GM21529 (cell line): ENCODE results near the gene HS3ST3B1.

Experiments used
- ATAC-seq: cut with Tn5 transposase; IDR thresholded peaks from one replicate; pipeline ENCODE4 v1.9.1; 2021; ENCODE audit not compliant: unreplicated experiment

The HS3ST3B1 gene

GRCh38 chr17:14320734-14321475, 20.0 kb downstream of the HS3ST3B1 start:
- ATAC-seq, result no peak

- no peak for ATAC-seq
These were observed 20.6 kb downstream of the HS3ST3B1 start for GRCh38 chr17:14321476-14321949.

- ATAC-seq, result no peak
These were observed 21.3 kb downstream of the HS3ST3B1 start for GRCh38 chr17:14321980-14322776.

- ATAC-seq, result no peak
These were observed 22.7 kb downstream of the HS3ST3B1 start for GRCh38 chr17:14323522-14323981.

DNA sequence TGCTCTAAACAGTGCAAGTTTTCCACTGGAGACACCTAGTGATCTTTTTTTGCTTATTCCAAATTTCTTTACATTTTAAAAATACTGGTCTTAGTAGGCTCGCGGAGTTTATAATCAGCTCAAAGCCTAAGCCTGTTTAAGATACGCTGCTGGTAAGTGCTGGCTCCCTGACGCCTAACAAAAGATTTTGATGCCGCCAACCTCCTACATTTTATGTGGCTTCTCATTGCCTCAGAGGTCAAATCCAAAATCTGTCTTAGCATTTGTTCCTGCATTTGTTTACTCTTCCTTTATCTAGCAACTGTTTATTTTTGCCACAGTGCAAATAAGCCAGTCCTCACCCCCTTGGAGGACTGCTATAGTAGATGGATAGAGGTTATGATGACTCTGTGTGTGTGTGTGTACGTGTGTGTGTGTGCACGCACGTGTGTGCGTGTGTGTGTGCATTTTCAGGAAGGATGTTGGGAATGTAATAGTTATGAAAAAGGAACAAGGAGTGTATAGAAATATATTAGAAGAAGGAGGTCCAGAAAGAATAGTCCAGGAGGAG, 24.8 kb downstream of the HS3ST3B1 start:
- ATAC-seq, result no peak

DNA sequence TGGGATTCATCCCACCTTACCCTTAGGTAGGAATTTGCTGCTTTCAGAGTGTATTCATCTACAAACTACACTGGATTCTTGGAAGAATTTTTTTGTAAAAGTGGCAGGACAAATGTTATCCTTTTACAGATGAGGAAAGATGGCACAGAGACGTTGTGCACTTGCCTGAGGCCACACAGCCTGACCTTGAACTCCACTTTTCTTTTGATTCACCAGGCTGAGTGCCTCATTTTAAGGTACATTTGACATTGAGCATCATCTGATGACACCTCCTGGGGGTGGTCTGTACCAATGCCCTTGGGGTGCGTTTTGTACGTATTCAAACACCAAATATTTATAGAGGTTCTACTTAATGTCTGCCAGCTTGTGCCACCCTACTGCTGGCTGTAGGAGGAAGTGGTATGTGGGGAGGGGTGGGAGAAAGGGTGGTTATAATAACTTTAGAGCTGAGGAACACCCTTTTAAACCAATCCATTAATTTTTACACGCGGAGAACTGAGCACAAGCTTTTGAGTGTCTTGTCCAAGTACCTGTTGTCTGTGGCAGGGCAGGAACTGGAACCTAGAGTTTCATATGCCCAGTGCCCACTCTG, 29.1 kb downstream of the HS3ST3B1 start:
- no peak for ATAC-seq

- ATAC-seq, result no peak
These were observed 29.6 kb downstream of the HS3ST3B1 start for GRCh38 chr17:14330492-14330962.

DNA sequence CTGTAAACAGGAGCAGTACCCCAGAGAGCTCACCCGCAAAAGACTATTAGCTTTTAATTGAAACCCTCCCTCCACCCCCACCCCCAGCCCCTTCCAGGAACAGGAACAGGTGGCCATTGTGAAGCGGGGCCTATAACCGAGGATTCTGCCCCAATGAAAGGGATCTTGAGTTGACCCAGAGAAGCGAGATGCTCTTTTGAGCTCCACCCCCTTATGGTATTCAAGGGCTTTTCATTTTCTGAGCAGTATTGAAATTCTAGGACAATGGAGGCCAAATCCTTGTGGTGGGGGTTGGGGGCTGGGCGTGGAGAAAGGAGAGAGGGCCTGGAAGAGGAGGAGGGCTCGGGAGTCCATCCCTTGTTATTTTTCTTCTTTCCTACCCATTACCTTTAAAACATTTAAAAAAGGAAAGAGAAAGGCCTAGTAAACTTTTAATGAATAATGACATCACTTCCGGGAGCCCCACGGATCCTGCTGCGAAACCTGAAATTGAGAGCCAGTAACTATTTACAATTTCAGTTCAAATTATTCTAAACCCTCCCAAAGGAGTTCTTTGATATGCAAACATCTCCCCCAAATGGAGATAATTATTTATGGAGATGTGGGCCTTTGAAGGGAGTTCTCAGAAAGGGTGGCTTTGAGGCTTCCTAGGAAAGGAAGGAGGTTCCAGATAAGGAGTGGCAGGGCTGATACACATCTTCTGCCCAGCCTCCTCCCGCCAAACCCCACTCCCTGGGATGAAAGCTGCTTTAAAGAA, 30.5 kb downstream of the HS3ST3B1 start:
- no peak for ATAC-seq

DNA sequence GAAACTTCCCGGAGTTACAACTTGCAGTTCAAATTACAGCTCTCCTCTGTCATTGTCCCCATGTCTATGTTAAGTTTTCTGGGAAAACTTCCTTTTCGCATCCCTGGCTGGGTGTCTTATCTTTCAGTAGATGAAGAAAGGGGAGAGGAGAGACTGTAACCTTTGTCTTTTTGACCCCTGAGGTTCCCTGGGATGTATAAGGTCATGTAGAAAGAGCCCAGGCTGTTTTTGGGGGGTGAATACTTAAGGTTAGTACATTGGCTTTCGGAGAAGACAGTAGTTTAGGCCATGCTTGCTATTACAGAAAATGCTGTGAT, 31.1 kb downstream of the HS3ST3B1 start:
- ATAC-seq, result no peak

GRCh38 chr17:14332331-14332730, 31.4 kb downstream of the HS3ST3B1 start:
- ATAC-seq, result no peak

DNA sequence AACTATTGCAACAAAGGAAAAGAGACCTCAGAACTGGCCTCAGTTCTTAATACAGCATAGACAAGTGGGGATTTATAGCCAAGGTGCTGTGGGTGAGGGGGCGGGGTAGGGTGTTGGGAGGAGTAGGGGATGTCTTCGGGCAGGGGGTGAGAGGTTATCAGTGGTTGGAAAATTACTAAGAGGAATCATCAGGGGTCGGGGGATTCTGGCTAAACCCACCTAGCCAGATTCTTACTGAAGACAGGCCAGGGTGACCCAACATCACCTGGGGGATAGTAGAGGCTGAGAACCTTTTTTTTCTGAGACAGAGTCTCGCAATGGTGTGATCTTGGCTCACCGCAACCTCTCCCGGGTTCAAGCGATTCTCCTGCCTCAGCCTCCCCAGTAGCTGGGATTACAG, 32.6 kb downstream of the HS3ST3B1 start:
- ATAC-seq, result no peak

GRCh38 chr17:14334276-14334840, 33.5 kb downstream of the HS3ST3B1 start:
- ATAC-seq, result no peak

GRCh38 chr17:14334919-14335318, 34.0 kb downstream of the HS3ST3B1 start:
- ATAC-seq, result no peak

DNA sequence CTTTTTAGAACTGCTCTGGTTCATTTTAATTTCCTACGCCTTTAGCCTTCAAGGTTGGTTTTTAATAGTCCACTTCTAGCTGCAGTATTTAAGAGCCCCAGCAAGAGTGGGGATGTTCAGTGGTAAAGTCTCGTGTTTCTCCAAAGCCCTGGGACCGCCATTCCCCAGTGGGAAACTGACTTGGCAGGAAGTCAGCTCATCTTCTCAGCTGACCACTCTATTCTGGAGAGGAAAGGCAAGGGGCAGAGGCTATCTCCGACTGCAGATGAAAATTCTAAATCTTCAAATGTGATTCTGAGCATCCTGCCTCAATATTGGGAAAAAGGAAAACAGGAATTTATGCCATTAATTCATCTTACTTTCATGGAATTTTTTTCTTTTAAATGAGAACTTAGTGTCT, 35.5 kb downstream of the HS3ST3B1 start:
- no peak for ATAC-seq

DNA sequence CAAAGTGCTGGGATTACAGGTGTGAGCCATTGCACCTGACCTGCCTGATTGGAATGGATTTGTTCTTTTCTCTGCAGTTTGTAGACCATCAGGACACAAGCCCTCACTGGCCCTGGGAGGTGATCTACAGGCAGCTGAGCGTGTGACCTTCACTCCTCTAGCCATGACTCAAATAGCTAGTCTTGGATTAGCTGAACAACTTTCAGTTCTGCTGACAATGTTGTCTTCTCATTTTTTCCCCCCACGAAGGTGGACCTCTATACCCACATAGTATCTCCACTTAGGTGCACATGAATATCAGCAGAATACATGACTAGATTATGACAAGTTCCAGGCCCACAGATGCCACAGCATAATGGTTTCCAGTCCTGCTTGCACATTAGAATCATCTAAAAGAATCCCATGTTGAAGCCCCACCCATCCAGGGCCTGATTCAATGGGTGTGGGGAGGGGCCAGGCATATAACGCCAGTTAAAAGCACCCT, 36.8 kb downstream of the HS3ST3B1 start:
- ATAC-seq, result peak; percentile 94

- no peak for ATAC-seq
These were observed 40.2 kb downstream of the HS3ST3B1 start for GRCh38 chr17:14340857-14341754.

- ATAC-seq, result no peak
These were observed 41.0 kb downstream of the HS3ST3B1 start for GRCh38 chr17:14341866-14342265.

DNA sequence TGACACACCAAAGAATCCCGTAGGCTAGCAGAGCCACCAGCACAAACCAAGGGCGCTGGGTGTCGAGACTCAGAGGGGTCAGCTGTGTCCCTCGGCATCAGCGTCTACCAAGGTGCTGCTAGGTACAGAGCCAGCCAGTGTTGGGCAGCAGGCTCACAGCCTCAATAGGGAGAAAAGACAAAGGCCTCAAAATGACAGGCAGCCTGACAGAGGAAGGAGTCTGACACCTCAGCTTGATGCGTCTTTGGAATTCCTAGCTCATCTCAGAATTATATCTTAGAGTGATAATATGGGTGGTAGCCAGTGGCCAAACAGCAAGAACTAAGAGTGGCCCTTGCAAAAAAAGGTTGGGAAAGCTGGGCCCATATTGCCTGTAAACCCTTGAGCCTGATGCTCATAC, 45.9 kb downstream of the HS3ST3B1 start:
- no peak for ATAC-seq

DNA sequence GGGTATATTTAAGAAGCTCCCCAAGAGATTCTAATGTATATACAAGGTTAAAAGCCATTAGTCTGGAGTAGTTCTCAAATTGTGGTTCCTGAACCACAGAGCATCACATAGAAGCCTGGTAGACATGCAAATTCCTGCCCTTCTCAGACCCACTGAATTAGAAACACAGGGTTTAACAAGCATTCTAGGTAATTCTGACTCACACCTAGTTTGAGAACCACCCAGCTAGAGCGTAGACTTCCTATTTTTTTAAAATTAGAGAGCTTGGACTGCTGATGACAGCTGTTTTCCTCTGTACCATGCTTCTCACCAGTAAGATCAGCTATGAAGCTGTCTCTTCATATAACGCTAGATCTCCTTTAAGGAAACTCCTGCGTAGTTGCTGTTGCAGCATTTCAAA, 50.6 kb downstream of the HS3ST3B1 start:
- peak; percentile 89 for ATAC-seq
